ENCODE results near the gene GTF3C2.

DNA sequence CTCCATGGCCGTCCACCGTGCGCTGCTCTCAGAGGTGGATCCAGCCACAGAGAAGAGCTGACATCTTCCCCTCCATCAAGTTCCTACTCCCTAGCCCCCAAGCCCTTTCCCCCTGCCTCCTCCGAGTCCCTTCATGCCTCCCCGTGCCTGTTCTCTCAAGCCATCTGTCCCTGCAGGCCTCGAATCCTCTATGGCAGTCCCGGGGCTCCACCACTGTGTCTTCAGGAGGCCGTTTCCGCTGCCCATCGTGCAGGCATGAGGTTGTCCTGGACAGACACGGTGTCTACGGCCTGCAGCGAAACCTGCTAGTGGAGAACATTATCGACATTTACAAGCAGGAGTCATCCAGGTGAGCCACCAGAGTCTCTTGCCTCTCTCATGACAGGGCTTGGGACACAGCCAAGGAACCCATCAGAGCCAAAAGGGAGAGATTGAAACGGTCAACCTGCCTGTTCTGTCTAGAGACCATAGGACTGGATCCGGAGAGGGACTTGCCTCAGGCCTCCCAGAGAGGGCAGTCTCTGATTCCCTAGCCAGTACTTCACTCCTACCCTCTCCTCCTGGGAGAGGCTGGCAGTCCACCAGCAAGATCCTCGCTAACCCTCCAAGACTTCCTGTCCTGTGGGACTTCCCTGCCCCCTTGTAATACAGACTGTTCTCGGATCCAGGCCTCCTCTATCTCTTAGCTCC lies 58.0 kb downstream of the GTF3C2 start:
- TF ChIP-seq REST (IDR thresholded peaks at IDR 0.05; ENCODE audit: insufficient replicate concordance, low read depth) (no peak), POLR2AphosphoS5 (IDR thresholded peaks at IDR 0.05; ENCODE audit: low read depth) (no peak), GABPA (IDR thresholded peaks at IDR 0.05; ENCODE audit: low read depth) (no peak), SPI1 (IDR thresholded peaks at IDR 0.05; ENCODE audit: borderline replicate concordance, low read depth) (no peak)
- TF ChIP-seq, protein P1, sequence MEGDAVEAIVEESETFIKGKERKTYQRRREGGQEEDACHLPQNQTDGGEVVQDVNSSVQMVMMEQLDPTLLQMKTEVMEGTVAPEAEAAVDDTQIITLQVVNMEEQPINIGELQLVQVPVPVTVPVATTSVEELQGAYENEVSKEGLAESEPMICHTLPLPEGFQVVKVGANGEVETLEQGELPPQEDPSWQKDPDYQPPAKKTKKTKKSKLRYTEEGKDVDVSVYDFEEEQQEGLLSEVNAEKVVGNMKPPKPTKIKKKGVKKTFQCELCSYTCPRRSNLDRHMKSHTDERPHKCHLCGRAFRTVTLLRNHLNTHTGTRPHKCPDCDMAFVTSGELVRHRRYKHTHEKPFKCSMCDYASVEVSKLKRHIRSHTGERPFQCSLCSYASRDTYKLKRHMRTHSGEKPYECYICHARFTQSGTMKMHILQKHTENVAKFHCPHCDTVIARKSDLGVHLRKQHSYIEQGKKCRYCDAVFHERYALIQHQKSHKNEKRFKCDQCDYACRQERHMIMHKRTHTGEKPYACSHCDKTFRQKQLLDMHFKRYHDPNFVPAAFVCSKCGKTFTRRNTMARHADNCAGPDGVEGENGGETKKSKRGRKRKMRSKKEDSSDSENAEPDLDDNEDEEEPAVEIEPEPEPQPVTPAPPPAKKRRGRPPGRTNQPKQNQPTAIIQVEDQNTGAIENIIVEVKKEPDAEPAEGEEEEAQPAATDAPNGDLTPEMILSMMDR (IDR thresholded peaks at IDR 0.05; ENCODE audit: insufficient read depth, low read length) = no peak
